HTERT RPE-1 (cell line): ENCODE results near the gene FTSJ3.
"Not testable (repeated sequence)": the region's sequence is repeated elsewhere in the genome, so short reads cannot be mapped to it uniquely, and the experiment has no call there.

Source experiments
- in situ Hi-C: fragments of 300-500 bp; cut with MboI; formaldehyde crosslinking; loops from 4 replicates; pipeline ENCODE4 v1.14.3; 2020; ENCODE audit warnings: low sequenced_read_pairs

Gene FTSJ3

DNA sequence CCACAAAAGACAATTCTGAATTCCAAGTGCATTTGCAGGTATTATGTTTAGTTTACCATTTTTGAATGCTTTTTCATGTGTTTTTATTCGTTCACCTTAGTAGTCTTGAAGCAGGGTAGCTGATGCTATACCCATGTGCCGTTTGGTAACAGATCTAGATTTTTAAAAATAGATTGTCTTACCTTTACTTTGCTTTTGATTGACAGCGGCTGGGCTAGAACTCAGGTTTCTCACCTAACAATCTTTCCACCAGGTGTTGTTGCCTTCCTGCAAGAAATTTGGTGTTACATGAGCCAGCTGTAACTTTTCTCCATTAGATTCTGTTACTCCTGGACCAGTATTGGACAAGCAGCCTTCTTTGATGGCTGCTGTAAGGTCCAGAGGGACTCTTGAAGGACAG, 1.5 kb upstream of the FTSJ3 start:
- in situ Hi-C loops, result no loop called here

GRCh38 chr17:63827801-63828221, 348 bp upstream of the FTSJ3 start:
- in situ Hi-C loops, result no loop called here

GRCh38 chr17:63826468-63827001, 928 bp downstream of the FTSJ3 start:
- in situ Hi-C loops, result no loop called here

GRCh38 chr17:63824362-63824761, 3.1 kb downstream of the FTSJ3 start:
- in situ Hi-C loops, result no loop called here

- in situ Hi-C loops, result no loop called here
Observed at GRCh38 chr17:63823659-63824331, 3.7 kb downstream of the FTSJ3 start.

DNA sequence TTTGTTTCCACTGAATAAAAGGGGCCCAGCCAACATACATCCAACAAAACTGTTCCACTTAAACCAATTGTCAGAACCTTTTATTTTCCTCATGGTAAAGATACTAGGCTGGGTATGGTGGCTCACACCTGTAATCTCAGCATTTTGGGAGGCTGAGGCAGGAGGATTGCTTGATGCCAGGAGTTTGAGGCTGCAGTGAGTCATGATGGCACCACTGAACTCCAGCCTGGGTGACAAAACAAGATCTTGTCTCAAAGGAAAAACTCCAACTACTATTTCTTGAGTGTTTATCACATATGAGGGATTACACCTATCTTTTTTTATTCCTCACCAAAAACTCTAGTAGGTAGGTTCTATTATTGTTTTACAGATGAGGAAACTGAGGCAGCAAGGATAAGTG, 4.9 kb downstream of the FTSJ3 start:
- in situ Hi-C loops, result no loop called here

DNA sequence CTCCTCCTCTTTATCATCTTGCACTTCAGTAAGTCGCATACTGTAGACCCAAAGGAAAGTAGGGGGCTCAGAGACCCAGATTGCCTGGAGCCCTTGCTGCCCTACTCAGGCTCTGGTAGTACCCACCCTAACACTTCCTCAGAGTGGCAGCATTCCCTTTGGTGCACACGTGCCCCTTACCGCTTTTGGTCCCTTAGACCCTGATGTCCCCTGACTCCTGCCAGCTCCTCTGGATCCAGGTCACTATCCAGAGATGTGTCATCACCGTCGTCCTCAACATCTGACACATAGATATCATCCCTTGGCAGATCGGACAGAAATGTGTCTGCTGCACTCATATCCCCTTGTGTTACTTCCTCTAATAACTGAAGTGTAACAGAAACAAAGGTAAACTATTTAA, 5.7 kb downstream of the FTSJ3 start:
- in situ Hi-C loops, result no loop called here

GRCh38 chr17:63820963-63821561, 6.4 kb downstream of the FTSJ3 start:
- in situ Hi-C loops, result no loop called here

- in situ Hi-C loops, result no loop called here
Observed at GRCh38 chr17:63819585-63820537, 7.6 kb downstream of the FTSJ3 start.

DNA sequence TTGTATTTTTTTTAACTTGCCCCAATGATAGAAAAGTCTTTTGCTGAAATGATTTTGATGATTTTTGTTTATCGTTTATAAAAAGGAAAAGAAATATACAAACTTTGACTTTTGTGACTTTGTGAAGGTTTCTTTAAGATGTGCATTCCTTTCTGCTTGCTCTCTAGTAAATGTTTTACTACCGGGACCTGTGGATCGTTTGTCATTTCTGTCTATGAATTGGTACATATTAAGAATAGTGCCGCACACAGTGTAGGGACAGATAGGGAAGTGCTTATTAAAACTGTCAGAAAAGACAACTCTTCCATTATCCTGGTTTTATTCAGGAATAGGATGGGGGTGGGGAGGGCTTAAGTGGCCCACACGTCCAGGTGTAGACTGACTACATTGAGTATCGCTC, 8.3 kb downstream of the FTSJ3 start:
- in situ Hi-C loops, result no loop called here

DNA sequence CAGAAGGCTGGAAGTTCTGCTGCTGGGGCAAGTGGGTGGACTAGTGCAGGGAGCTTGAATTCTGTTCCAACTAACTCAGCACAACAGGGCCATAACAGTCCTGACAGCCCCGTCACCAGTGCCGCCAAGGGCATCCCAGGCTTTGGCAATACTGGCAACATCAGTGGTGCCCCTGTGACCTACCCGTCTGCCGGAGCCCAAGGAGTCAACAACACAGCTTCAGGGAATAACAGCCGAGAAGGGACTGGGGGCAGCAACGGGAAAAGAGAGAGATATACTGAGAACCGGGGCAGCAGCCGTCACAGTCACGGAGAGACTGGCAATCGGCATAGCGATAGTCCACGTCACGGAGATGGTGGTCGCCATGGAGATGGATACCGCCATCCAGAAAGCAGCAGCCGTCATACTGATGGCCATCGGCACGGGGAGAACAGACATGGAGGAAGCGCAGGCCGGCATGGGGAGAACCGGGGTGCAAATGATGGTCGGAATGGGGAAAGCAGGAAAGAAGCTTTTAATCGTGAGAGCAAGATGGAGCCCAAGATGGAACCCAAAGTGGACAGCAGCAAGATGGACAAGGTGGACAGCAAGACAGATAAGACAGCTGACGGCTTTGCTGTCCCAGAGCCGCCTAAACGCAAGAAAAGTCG, 9.6 kb downstream of the FTSJ3 start:
- in situ Hi-C loops, result no loop called here

DNA sequence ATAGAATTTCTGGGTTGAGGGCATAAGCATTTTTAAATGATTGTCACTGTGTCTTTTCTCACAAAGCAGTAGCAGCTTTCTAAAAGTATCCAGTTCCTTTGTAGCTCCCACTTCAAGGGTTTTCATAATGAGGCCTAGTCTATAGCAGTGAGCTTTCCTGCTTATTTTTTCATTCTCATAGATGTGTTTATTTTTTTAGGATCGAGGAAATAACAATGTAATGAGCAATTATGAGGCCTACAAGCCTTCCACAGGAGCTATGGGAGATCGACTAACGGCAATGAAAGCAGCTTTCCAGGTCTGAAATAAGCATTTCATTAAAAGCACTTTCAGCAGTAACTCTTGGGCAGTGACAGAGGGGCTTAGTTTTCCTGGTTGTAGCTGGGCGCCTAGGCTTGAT, 10.8 kb downstream of the FTSJ3 start:
- in situ Hi-C loops, result no loop called here

- in situ Hi-C loops, result no loop called here
Observed at GRCh38 chr17:63816123-63816522, 11.3 kb downstream of the FTSJ3 start.

- in situ Hi-C loops, result no loop called here
Observed at GRCh38 chr17:63809970-63810369, 17.5 kb downstream of the FTSJ3 start.

DNA sequence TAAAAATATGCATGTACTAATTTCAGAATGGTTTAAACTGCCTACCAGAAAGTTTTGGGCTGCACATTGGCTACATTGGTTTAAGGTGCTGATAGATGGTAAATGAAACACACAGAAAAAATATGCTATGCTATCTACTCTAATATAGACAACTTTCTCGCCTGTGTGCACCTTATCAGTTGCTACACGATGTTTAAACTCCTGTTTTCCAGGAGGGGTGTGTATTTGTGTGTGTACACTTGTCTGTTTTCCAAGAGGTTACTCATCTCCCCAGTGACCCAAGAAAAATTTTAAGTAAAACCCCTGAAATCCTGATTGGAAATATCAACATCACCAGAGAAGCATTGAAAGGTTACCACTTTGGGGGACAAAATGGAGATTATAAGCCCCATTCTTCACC, 21.9 kb downstream of the FTSJ3 start:
- in situ Hi-C loops, result no loop called here

- in situ Hi-C loops, result no loop called here
Observed at GRCh38 chr17:63804328-63804727, 23.1 kb downstream of the FTSJ3 start.

GRCh38 chr17:63800783-63801182, 26.7 kb downstream of the FTSJ3 start:
- in situ Hi-C loops, result no loop called here

DNA sequence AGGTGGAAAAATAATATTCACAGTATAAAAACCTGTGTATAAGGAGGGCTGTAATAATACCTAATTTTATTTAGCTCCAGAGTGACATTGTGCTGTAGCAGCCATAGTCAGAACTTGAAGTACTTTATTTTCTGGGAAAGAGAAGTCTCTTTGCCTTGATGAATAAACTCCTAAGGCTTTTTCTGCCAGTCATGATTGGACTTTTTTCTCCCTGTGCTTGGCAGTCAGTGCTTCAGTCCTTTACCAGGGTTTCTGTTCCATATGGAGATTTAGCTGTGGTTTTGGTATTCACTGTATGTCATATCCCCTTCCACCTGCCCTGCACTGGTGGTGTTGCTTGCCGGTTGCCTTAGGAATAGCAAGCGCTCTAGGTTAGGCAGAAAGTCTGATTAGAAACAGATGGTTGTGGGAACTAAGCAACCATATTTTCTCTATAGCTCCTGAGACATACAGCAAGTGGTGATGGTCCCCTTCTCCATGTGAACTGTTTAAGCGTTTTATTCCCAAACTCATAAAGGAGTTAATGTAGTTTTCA, 28.8 kb downstream of the FTSJ3 start:
- in situ Hi-C loops, result no loop called here

DNA sequence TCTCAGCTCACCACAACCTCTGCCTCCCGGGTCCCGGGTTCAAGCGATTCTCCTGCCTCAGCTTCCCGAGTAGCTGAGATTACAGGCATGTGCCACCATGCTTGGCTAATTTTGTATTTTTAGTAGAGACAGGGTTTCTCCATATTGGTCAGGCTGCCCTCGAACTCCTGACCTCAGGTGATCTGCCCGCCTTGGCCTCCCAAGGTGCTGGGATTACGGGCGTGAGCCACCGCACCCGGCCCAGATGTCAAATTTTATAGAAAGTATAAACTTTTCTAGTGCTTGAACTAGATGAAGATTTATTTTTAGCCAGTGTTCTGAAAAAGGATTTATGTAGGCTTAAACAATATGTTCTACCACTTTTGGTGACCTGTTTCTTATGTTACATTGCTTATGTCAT, 31.1 kb downstream of the FTSJ3 start:
- in situ Hi-C loops, result not testable (repeated sequence)

GRCh38 chr17:63792055-63792729, 35.3 kb downstream of the FTSJ3 start:
- in situ Hi-C loops, result no loop called here
